ENCODE measurements around the gene KIF26B. TPM values are rescaled to one million over a fixed set of nuclear protein-coding genes. Genes with fewer than 3 reads are reported as not detected.

The KIF26B gene
- total RNA-seq, 1 experiment from 2014 or later: 0.04 TPM

DNA sequence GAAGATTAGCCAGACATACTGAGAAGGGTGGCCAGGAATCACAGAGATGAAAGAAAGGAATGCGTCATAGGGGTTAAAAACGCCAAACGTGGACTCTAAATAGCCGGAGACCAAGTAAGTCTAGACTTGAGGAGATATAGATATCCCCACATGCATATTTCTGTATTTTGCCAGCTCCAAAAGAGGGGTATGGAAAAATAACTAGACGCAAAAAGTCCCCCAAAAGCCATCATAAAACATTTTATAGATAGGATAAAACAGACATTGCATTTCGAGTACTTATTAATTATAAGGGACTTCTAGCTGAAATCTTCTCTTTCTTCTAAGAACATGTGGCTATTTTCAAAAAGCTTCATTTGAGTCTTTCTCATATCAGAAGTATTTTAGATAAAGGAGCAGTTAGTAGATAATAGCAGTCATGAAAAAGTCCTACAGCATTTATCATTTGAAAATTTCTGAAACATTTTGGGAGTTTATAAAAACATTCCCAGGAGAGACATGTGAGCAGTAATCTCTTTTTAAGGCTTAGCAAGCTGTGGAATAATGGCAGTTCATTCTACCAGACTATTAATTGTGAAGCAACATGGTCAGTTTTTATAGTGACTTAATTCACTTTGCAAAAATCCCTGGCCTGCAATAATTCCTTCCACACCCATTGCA is 6.1 kb downstream of the KIF26B start:
- H3K4me3 ChIP-seq (ENCODE audit: low read length): no peak overlapping the region
- ATAC-seq: no peak
- no peak overlapping the region for H3K4me2 ChIP-seq (ENCODE audit: low read length)
- POLR2A ChIA-PET (ENCODE audit: unreplicated experiment): no interaction called here
- peaks cover 8% of the 10 kb centered on the region for H3K4me1 ChIP-seq (ENCODE audit: insufficient read depth, low read length)
- CTCF ChIA-PET: no interaction called here
- no peak overlapping the region for H3K27ac ChIP-seq (ENCODE audit: low read length)
- no peaks in the 10 kb centered on the region for H3K36me3 ChIP-seq (ENCODE audit: low read depth, low read length)
- no peaks in the 10 kb centered on the region for H3K79me2 ChIP-seq (ENCODE audit: low read length)
- H4K20me1 ChIP-seq (ENCODE audit: low read length): no peaks in the 10 kb centered on the region
- DNase-seq: no peak
- no TSS peak for BruUV-seq (replicated peaks)
- intact Hi-C loops (cut with micrococcal nuclease): no loop called here
- H3F3A ChIP-seq (ENCODE audit: low read length, unreplicated experiment): no peaks in the 10 kb centered on the region
- no peaks in the 10 kb centered on the region for H3K9me2 ChIP-seq (replicated peaks; ENCODE audit: low read length)
- H3K9me3 ChIP-seq (ENCODE audit: low read length): no peaks in the 10 kb centered on the region
- H3K27me3 ChIP-seq (ENCODE audit: low read length): peaks cover 81% of the 10 kb centered on the region
- no peak overlapping the region for H3K9ac ChIP-seq (ENCODE audit: low read length)
- TF ChIP-seq CTCF (conservative IDR thresholded peaks at IDR 0.05; ENCODE audit: low read depth, low read length) (no peak), EZH2phosphoT487 (IDR thresholded peaks at IDR 0.05; ENCODE audit: borderline replicate concordance, low read length) (no peak), EZH2 (IDR thresholded peaks at IDR 0.05; ENCODE audit: low read length, unreplicated experiment) (no peak)
- no peak overlapping the region for H2AFZ ChIP-seq (ENCODE audit: low read length)

GRCh38 chr1:245161866-245162265 is 7.1 kb downstream of the KIF26B start:
- BruUV-seq (replicated peaks): no TSS peak
- no peak for TF ChIP-seq CTCF (conservative IDR thresholded peaks at IDR 0.05; ENCODE audit: low read depth, low read length)
- no peak for TF ChIP-seq EZH2 (IDR thresholded peaks at IDR 0.05; ENCODE audit: low read length, unreplicated experiment)
- no peak for TF ChIP-seq EZH2phosphoT487 (IDR thresholded peaks at IDR 0.05; ENCODE audit: borderline replicate concordance, low read length)
- no peaks in the 10 kb centered on the region for H3F3A ChIP-seq (ENCODE audit: low read length, unreplicated experiment)
- H3K36me3 ChIP-seq (ENCODE audit: low read depth, low read length): no peaks in the 10 kb centered on the region
- H3K9ac ChIP-seq (ENCODE audit: low read length): no peak overlapping the region
- CTCF ChIA-PET: no interaction called here
- ATAC-seq (no peak), DNase-seq (no peak)
- peaks cover 87% of the 10 kb centered on the region for H3K27me3 ChIP-seq (ENCODE audit: low read length)
- no peak overlapping the region for H3K27ac ChIP-seq (ENCODE audit: low read length)
- 0 out of 2 replicates have a peak, but pooled peaks cover 4% of the 10 kb centered on the region for H3K4me1 ChIP-seq (ENCODE audit: insufficient read depth, low read length)
- H2AFZ ChIP-seq (ENCODE audit: low read length): no peak overlapping the region
- H3K79me2 ChIP-seq (ENCODE audit: low read length): no peaks in the 10 kb centered on the region
- no peaks in the 10 kb centered on the region for H3K9me2 ChIP-seq (replicated peaks; ENCODE audit: low read length)
- H3K4me3 ChIP-seq (ENCODE audit: low read length): no peak overlapping the region
- POLR2A ChIA-PET (ENCODE audit: unreplicated experiment): no interaction called here
- H4K20me1 ChIP-seq (ENCODE audit: low read length): no peaks in the 10 kb centered on the region
- H3K4me2 ChIP-seq (ENCODE audit: low read length): no peak overlapping the region
- no peaks in the 10 kb centered on the region for H3K9me3 ChIP-seq (ENCODE audit: low read length)
- intact Hi-C loops (cut with micrococcal nuclease): no loop called here

DNA sequence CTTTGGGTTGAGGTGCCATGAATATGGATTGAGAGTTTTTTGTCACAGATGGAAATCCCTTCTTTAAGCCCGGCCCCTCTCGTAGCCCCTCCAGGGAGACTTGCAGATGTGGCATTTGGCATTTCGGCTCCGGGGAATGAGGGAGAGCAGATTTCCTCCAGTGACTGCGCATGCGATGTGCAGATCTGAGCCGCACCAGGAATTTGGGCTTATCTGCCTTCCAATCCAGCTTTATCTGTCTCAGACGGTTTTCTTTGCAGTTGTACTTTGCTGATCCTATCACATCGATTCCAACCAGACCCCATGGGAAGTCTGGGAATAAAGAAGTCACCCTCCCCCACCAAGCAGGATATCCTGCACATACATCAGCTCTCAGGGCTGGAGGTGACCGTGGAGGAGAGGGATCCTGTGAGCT is 11.7 kb downstream of the KIF26B start:
- BruUV-seq (replicated peaks): no TSS peak
- no peaks in the 10 kb centered on the region for H3K9me3 ChIP-seq (ENCODE audit: low read length)
- intact Hi-C loops (cut with micrococcal nuclease): no loop called here
- POLR2A ChIA-PET (ENCODE audit: unreplicated experiment): no interaction called here
- no peaks in the 10 kb centered on the region for H3K9me2 ChIP-seq (replicated peaks; ENCODE audit: low read length)
- H3F3A ChIP-seq (ENCODE audit: low read length, unreplicated experiment): no peaks in the 10 kb centered on the region
- CTCF ChIA-PET: no interaction called here
- H3K79me2 ChIP-seq (ENCODE audit: low read length): no peaks in the 10 kb centered on the region
- no peaks in the 10 kb centered on the region for H4K20me1 ChIP-seq (ENCODE audit: low read length)
- no peak for TF ChIP-seq EZH2 (IDR thresholded peaks at IDR 0.05; ENCODE audit: low read length, unreplicated experiment)
- no peak for TF ChIP-seq EZH2phosphoT487 (IDR thresholded peaks at IDR 0.05; ENCODE audit: borderline replicate concordance, low read length)
- no peak for TF ChIP-seq CTCF (conservative IDR thresholded peaks at IDR 0.05; ENCODE audit: low read depth, low read length)
- peaks cover 80% of the 10 kb centered on the region for H3K27me3 ChIP-seq (ENCODE audit: low read length)
- no peak for DNase-seq
- no peak overlapping the region for H3K9ac ChIP-seq (ENCODE audit: low read length)
- ATAC-seq: no peak
- H3K27ac ChIP-seq (ENCODE audit: low read length): no peak overlapping the region
- no peak overlapping the region for H2AFZ ChIP-seq (ENCODE audit: low read length)
- no peak overlapping the region for H3K4me2 ChIP-seq (ENCODE audit: low read length)
- H3K36me3 ChIP-seq (ENCODE audit: low read depth, low read length): no peaks in the 10 kb centered on the region
- H3K4me1 ChIP-seq (ENCODE audit: insufficient read depth, low read length): no peaks in the 10 kb centered on the region
- H3K4me3 ChIP-seq (ENCODE audit: low read length): no peak overlapping the region
